Measurements from ENCODE around the gene LRG1. TPM values are rescaled to one million over a fixed set of nuclear protein-coding genes. Genes with fewer than 3 reads are reported as not detected.

The LRG1 gene
- total RNA-seq, 1 experiment from 2014 or later: 0.08 TPM

DNA sequence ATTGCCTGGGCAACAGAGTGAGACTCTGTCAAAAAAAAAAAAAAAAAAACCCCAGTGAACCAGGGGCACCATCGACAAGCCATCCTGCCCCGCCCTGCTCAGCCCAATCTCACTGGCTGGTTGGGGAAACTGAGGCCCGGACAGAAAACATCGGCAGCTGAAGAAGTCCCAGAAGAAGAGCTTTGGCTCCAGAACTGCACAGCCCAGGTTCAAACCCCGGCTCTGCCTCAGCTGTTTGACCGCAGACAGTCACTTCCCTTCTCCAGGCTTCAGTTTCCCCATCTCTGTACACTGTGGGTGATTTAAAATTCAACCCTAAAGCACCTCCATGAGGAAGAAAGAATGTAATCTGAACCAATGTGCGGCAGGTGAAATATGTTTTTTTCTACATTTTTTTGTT is 29.1 kb upstream of the LRG1 start:
- Histone ChIP-seq H3K27ac (ENCODE audit: low read length) (no peak overlapping the region), H3K4me1 (ENCODE audit: control insufficient read depth, insufficient read depth, low read length) (no peaks in the 10 kb centered on the region), H3K36me3 (ENCODE audit: control insufficient read depth, insufficient read depth, low read length) (no peaks in the 10 kb centered on the region), H3K4me3 (ENCODE audit: low read depth in 2 of 2, low read length in 2 of 2) (no peak overlapping the region), H3K9me3 (ENCODE audit: control insufficient read depth, insufficient read depth, low read depth, low read length) (no peaks in the 10 kb centered on the region), H3K27me3 (ENCODE audit: control insufficient read depth, insufficient read depth, low read length) (no peaks in the 10 kb centered on the region)
- intact Hi-C loops (cut with micrococcal nuclease; ENCODE audit: unreplicated experiment): no loop called here
- no TSS peak for BruUV-seq (replicated peaks)
- POLR2A ChIA-PET: interaction anchor here (1.0 kb wide), 1 partner anchor 1743 kb away, joined by 3 read pairs; no protein-coding TSS in a partner anchor
- TF ChIP-seq SIN3A (IDR thresholded peaks at IDR 0.05; ENCODE audit: borderline replicate concordance, insufficient read depth, low read depth, low read length) (no peak), TCF7L2 (IDR thresholded peaks at IDR 0.05; ENCODE audit: low read depth, low read length) (no peak), POLR2AphosphoS5 (IDR thresholded peaks at IDR 0.05; ENCODE audit: low read depth, low read length) (no peak)
- TF ChIP-seq, protein P1, sequence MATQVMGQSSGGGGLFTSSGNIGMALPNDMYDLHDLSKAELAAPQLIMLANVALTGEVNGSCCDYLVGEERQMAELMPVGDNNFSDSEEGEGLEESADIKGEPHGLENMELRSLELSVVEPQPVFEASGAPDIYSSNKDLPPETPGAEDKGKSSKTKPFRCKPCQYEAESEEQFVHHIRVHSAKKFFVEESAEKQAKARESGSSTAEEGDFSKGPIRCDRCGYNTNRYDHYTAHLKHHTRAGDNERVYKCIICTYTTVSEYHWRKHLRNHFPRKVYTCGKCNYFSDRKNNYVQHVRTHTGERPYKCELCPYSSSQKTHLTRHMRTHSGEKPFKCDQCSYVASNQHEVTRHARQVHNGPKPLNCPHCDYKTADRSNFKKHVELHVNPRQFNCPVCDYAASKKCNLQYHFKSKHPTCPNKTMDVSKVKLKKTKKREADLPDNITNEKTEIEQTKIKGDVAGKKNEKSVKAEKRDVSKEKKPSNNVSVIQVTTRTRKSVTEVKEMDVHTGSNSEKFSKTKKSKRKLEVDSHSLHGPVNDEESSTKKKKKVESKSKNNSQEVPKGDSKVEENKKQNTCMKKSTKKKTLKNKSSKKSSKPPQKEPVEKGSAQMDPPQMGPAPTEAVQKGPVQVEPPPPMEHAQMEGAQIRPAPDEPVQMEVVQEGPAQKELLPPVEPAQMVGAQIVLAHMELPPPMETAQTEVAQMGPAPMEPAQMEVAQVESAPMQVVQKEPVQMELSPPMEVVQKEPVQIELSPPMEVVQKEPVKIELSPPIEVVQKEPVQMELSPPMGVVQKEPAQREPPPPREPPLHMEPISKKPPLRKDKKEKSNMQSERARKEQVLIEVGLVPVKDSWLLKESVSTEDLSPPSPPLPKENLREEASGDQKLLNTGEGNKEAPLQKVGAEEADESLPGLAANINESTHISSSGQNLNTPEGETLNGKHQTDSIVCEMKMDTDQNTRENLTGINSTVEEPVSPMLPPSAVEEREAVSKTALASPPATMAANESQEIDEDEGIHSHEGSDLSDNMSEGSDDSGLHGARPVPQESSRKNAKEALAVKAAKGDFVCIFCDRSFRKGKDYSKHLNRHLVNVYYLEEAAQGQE (IDR thresholded peaks at IDR 0.05; ENCODE audit: insufficient read depth in 1 of 2, low read depth in 2 of 2, low read length in 1 of 2): no peak
- TF ChIP-seq, protein P2, sequence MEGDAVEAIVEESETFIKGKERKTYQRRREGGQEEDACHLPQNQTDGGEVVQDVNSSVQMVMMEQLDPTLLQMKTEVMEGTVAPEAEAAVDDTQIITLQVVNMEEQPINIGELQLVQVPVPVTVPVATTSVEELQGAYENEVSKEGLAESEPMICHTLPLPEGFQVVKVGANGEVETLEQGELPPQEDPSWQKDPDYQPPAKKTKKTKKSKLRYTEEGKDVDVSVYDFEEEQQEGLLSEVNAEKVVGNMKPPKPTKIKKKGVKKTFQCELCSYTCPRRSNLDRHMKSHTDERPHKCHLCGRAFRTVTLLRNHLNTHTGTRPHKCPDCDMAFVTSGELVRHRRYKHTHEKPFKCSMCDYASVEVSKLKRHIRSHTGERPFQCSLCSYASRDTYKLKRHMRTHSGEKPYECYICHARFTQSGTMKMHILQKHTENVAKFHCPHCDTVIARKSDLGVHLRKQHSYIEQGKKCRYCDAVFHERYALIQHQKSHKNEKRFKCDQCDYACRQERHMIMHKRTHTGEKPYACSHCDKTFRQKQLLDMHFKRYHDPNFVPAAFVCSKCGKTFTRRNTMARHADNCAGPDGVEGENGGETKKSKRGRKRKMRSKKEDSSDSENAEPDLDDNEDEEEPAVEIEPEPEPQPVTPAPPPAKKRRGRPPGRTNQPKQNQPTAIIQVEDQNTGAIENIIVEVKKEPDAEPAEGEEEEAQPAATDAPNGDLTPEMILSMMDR (IDR thresholded peaks at IDR 0.05): no peak
- DNase-seq (ENCODE audit: low read depth, low spot score) (no peak), ATAC-seq (no peak)
- CTCF ChIA-PET: interaction anchor here (0.7 kb wide), 1 partner anchor 623 kb away, joined by 5 read pairs; no protein-coding TSS in a partner anchor
- in situ Hi-C loops (cut with HindIII; ENCODE audit: low pct_unique_long_range_greater_than_20kb, low sequenced_read_pairs): no loop called here

DNA sequence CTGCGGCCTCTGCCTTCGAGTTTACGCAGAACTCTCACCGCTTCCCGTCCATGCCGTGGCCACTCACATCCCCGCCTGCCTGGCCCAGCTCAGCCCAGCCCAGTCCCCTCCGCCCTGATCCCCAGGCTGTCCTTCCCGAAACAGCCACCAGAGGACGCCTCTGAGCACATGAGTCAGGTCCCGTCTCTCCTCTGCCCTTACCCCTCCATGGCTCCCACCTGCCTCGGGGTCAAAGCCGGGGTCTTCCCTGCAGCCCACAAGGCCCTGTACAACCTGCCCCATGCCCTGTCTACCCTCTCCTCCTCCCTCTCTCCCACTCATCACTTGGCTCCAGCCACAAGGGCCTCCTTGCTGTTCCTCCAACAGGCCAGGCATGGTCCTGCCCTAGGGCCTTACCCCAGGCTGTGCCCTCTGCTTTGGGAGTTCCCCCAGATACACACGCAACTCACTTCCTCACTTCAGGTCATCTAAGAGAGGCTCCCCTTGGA is 27.8 kb upstream of the LRG1 start:
- in situ Hi-C loops (cut with HindIII; ENCODE audit: low pct_unique_long_range_greater_than_20kb, low sequenced_read_pairs): no loop called here

More for the DNA sequence above, 27.8 kb upstream of the LRG1 start:
- H3K9me3 ChIP-seq (ENCODE audit: control insufficient read depth, insufficient read depth, low read depth, low read length): no peaks in the 10 kb centered on the region
- DNase-seq (ENCODE audit: low read depth, low spot score) (no peak), ATAC-seq (peak; percentile 88)
- no peaks in the 10 kb centered on the region for H3K36me3 ChIP-seq (ENCODE audit: control insufficient read depth, insufficient read depth, low read length)
- ChIA-PET POLR2A (no interaction called here), CTCF (interaction anchor here (0.8 to 2.3 kb wide), 6 partner anchors 9 to 69 kb away, joined by 3 to 12 read pairs (median 5); no protein-coding TSS in a partner anchor)
- no peak for TF ChIP-seq SIN3A (IDR thresholded peaks at IDR 0.05; ENCODE audit: borderline replicate concordance, insufficient read depth, low read depth, low read length)
- TF ChIP-seq, protein P2 (IDR thresholded peaks at IDR 0.05): peak; percentile 94
- no peaks in the 10 kb centered on the region for H3K4me1 ChIP-seq (ENCODE audit: control insufficient read depth, insufficient read depth, low read length)
- no peak overlapping the region for H3K4me3 ChIP-seq (ENCODE audit: low read depth in 2 of 2, low read length in 2 of 2)
- H3K27me3 ChIP-seq (ENCODE audit: control insufficient read depth, insufficient read depth, low read length): no peaks in the 10 kb centered on the region
- no TSS peak for BruUV-seq (replicated peaks)
- no peak overlapping the region for H3K27ac ChIP-seq (ENCODE audit: low read length)
- intact Hi-C loops (cut with micrococcal nuclease; ENCODE audit: unreplicated experiment): no loop called here
